Naive B cell (primary cell): ENCODE results near the gene COL23A1. TPM values are rescaled to one million over a fixed set of nuclear protein-coding genes. Genes with fewer than 3 reads are reported as not detected.

Experiments used
- ATAC-seq, 2 donors: fragments of 150-1000 bp; cut with Tn5 transposase; 2 replicates each; pipeline ENCODE4 v1.10.0; 2021; ENCODE audit warnings: low read depth in 2 of 2, mild to moderate bottlenecking in 2 of 2, moderate library complexity in 2 of 2
- DNase-seq: peaks from one replicate; pipeline ENCODE4 v3.0.0; 2022
- H3K27ac Mint-ChIP-seq, 6 donors: one replicate each; pipeline ENCODE4 v1.8.0; 2020 to 2022; ENCODE audit warnings: mild to moderate bottlenecking in 6 of 6, mixed read lengths in 6 of 6, moderate library complexity in 5 of 6, inconsistent platforms in 2 of 6
- H3K27me3 Mint-ChIP-seq, 3 donors: one replicate each; pipeline ENCODE4 v1.8.0; 2021 to 2022; ENCODE audit warnings: mixed read lengths in 3 of 3, mild to moderate bottlenecking in 1 of 3
- H3K36me3 Mint-ChIP-seq, 2 donors: one replicate each; pipeline ENCODE4 v1.8.0; 2020 to 2022; ENCODE audit warnings: mixed read lengths in 2 of 2, inconsistent platforms in 1 of 2, mild to moderate bottlenecking in 1 of 2
- H3K4me1 Mint-ChIP-seq, 3 donors: one replicate each; pipeline ENCODE4 v1.8.0; 2020 to 2022; ENCODE audit warnings: mixed read lengths in 3 of 3, inconsistent platforms in 1 of 3, mild to moderate bottlenecking in 1 of 3, moderate library complexity in 1 of 3
- H3K4me3 Mint-ChIP-seq, 8 donors: one replicate each; pipeline ENCODE4 v1.8.0; 2020 to 2022; ENCODE audit warnings: mild to moderate bottlenecking in 8 of 8, mixed read lengths in 8 of 8, moderate library complexity in 8 of 8, inconsistent platforms in 2 of 8
- H3K9me3 Mint-ChIP-seq, 7 donors: one replicate each; pipeline ENCODE4 v1.8.0; 2020 to 2022; ENCODE audit warnings: mixed read lengths in 7 of 7, mild to moderate bottlenecking in 5 of 7, inconsistent platforms in 2 of 7, moderate library complexity in 1 of 7
- polyA plus RNA-seq, 6 donors: library from polyadenylated mRNA; unstranded; fragments of 300-500 nt; fragmentation: Illumina TruSeq; gene quantifications; one replicate each; pipeline ENCODE4 v1.2.3, GENCODE V29; 2021; ENCODE audit warnings: low read depth in 6 of 6

Gene COL23A1
- polyA plus RNA-seq, 6 donors from 2014 or later, result 0.16 TPM; not detected in 5

DNA sequence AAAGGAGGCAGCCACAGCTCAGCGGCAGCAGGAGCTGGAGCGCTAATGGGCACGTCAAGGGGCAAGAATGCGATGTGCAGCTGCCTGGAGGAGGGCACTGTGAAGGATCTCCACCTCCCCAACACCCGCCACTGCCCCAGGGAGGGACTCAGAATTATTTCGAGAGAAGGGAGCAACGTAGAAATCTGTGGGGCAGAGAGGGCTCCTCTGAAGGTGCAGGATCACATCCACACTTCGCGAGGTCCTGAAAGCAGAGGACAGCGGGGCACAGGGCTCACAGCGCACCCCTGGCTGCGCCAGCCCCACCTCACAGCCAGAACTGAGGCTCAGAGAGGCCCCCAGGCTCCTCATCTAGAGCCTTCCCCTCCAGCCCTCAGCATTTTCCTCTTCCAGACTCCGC is 7.9 kb downstream of the COL23A1 start:
- ATAC-seq (no peak), DNase-seq (no peak)
- H3K36me3 Mint-ChIP-seq, result no peaks in the 10 kb centered on the region
- H3K27me3 Mint-ChIP-seq, result peaks cover 29 to 39% (median 33%) of the 10 kb centered on the region in 3 donors
- peak overlapping the region in 1 of 8 donors; percentile 22 for H3K4me3 Mint-ChIP-seq
- no peaks in the 10 kb centered on the region for H3K9me3 Mint-ChIP-seq
- no peak overlapping the region for H3K27ac Mint-ChIP-seq
- no peaks in the 10 kb centered on the region for H3K4me1 Mint-ChIP-seq

DNA sequence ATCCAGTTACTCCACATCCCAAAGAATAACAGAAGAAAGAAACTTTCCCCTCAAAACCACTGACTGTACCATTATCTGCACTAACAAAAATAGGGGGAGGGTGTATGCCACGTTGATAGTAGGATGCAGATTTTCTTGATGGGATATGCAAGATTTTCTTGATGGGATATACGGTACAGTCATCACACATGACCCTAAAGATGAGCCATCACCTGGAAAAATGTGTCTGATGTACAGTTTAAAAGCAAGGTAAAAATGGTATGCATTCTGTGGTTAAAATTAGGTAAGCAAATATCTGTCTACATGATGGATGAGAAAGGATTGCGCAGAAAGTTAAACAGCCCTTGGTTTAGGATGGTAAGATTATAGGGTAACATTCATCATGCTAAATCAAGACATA is 8.6 kb downstream of the COL23A1 start:
- H3K4me1 Mint-ChIP-seq, result no peaks in the 10 kb centered on the region
- H3K36me3 Mint-ChIP-seq, result no peaks in the 10 kb centered on the region
- H3K27me3 Mint-ChIP-seq, result peaks cover 22 to 40% (median 29%) of the 10 kb centered on the region in 3 donors
- no peaks in the 10 kb centered on the region for H3K9me3 Mint-ChIP-seq
- H3K27ac Mint-ChIP-seq, result no peak overlapping the region
- no peak for DNase-seq
- no peak for ATAC-seq
- H3K4me3 Mint-ChIP-seq, result no peak overlapping the region

GRCh38 chr5:178580271-178580955 is 9.8 kb downstream of the COL23A1 start:
- Mint-ChIP-seq H3K27me3 (peaks cover 19 to 35% (median 23%) of the 10 kb centered on the region in 3 donors), H3K27ac (peak overlapping the region in 1 of 6 donors; percentile 26), H3K4me1 (no peaks in the 10 kb centered on the region), H3K4me3 (no peak overlapping the region), H3K36me3 (peaks cover 0 to 5% of the 10 kb centered on the region in 2 donors), H3K9me3 (no peaks in the 10 kb centered on the region)
- no peak for ATAC-seq
- DNase-seq, result no peak

DNA sequence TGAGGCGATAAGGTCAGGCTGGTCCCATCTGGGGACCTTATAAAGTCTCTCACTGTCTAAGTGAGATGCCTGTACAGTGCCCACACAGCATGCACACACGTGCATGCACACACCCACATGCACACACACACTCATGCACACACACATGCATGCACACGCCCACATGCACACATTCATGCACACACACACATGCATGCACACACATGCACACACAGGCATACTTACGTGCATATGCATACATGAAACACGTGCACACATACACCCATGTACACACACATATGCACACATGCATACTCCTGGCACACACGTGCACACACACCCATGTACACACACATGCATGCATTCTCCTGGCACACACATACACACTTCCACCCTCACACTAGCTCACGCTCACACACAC is 12.2 kb downstream of the COL23A1 start:
- no peak for DNase-seq
- Mint-ChIP-seq H3K36me3 (peaks cover 0 to 7% of the 10 kb centered on the region in 2 donors), H3K4me3 (no peak overlapping the region), H3K9me3 (peaks cover 0 to 4% (median 2%) of the 10 kb centered on the region in 7 donors), H3K27me3 (peaks cover 32 to 48% (median 32%) of the 10 kb centered on the region in 3 donors), H3K27ac (no peak overlapping the region), H3K4me1 (no peaks in the 10 kb centered on the region)
- ATAC-seq, result no peak

DNA sequence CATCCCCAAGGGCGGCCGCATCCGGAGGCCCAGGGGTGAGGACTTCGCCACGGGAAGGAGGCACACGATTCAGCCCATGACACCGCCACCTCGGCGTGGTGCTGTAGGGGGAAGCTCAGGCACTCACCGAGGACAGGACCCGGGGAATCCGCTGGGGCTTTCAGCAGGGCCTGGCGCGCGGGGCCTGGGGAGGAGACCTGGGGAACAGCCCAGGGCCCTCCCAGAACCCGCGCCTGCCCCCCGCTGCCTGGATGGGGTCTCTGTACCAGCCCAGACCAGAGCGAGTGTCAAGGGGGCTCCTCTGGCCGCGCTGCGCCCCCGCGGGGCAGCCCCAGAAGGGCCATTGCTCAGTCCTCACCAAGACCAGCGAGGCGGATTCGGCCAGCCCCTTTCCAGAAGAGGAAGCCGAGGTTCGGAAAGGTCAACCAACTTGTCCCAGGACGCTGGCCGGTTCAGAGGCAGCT is 12.8 kb downstream of the COL23A1 start:
- Mint-ChIP-seq H3K4me3 (no peak overlapping the region), H3K36me3 (peaks cover 0 to 8% of the 10 kb centered on the region in 2 donors), H3K9me3 (peaks cover 0 to 9% (median 6%) of the 10 kb centered on the region in 7 donors), H3K27ac (no peak overlapping the region), H3K27me3 (peaks cover 32 to 54% (median 37%) of the 10 kb centered on the region in 3 donors), H3K4me1 (no peaks in the 10 kb centered on the region)
- ATAC-seq, result no peak
- no peak for DNase-seq

DNA sequence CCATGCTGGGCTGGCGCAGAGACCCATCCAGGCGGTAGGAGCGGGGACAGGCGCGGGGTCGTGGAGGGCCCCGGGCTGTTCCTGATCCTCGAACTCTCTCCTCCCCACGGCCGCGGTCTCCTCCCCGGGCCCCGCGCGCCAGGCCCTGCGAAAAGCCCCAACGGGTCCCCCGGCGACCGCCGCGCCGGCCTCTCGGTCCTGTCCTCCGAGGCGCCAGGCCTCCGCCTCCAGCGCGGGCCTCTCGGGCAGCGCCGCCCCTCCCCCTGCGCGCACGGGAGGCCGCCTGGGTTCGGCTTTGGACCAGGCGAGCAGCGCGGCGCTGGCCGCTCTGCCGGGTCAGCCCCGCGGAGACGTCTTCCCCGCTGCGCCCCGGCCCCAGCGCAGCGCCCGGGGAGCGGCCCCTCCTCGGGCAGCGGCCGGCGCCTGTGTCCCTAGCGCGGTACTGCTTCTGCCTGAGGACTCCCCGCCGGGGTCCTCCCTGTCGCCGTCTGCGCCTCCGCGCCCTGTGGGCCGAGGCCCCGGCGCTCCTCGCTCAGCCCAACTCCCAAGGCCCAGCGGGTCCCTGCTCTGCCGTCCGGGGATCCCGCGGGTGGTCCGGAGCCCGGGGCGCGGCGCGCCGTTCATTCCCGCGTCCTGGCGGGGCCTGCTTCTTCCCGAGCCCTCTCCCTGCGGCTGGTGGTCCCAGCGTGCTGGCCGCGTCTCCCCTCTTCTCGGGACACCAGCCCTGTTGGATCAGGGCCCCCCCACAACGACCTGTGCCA is 13.4 kb downstream of the COL23A1 start:
- H3K27ac Mint-ChIP-seq, result no peak overlapping the region
- ATAC-seq (no peak), DNase-seq (no peak)
- no peak overlapping the region for H3K4me3 Mint-ChIP-seq
- peaks cover 0 to 14% of the 10 kb centered on the region in 2 donors for H3K36me3 Mint-ChIP-seq
- H3K4me1 Mint-ChIP-seq, result no peaks in the 10 kb centered on the region
- H3K9me3 Mint-ChIP-seq, result peaks cover 5 to 13% (median 8%) of the 10 kb centered on the region in 7 donors
- peaks cover 34 to 60% (median 37%) of the 10 kb centered on the region in 3 donors for H3K27me3 Mint-ChIP-seq

- Mint-ChIP-seq H3K4me1 (no peaks in the 10 kb centered on the region), H3K4me3 (no peak overlapping the region), H3K9me3 (peaks cover 5 to 17% (median 9%) of the 10 kb centered on the region in 7 donors), H3K27me3 (peaks cover 42 to 75% (median 47%) of the 10 kb centered on the region in 3 donors), H3K27ac (no peak overlapping the region), H3K36me3 (peaks cover 6 to 22% of the 10 kb centered on the region in 2 donors)
- DNase-seq, result no peak
- ATAC-seq, result no peak
These were observed 17.0 kb downstream of the COL23A1 start for GRCh38 chr5:178573216-178573615.

- ATAC-seq, result no peak
- Mint-ChIP-seq H3K9me3 (peaks cover 5 to 17% (median 9%) of the 10 kb centered on the region in 7 donors), H3K4me3 (no peak overlapping the region)
These were observed 17.6 kb downstream of the COL23A1 start for GRCh38 chr5:178572617-178573016.

GRCh38 chr5:178569485-178569884 is 20.7 kb downstream of the COL23A1 start:
- peaks cover 6 to 14% of the 10 kb centered on the region in 2 donors for H3K36me3 Mint-ChIP-seq
- H3K27me3 Mint-ChIP-seq, result peaks cover 41 to 77% (median 64%) of the 10 kb centered on the region in 3 donors
- no peak overlapping the region for H3K27ac Mint-ChIP-seq
- DNase-seq, result no peak
- no peak for ATAC-seq
- no peaks in the 10 kb centered on the region for H3K4me1 Mint-ChIP-seq
- no peak overlapping the region for H3K4me3 Mint-ChIP-seq
- H3K9me3 Mint-ChIP-seq, result peaks cover 5 to 17% (median 9%) of the 10 kb centered on the region in 7 donors

More at GRCh38 chr5:178572617-178573016, 17.6 kb downstream of the COL23A1 start:
- H3K36me3 Mint-ChIP-seq, result peaks cover 6 to 22% of the 10 kb centered on the region in 2 donors
- H3K27ac Mint-ChIP-seq, result no peak overlapping the region
- H3K4me1 Mint-ChIP-seq, result no peaks in the 10 kb centered on the region
- no peak for DNase-seq
- peaks cover 43 to 76% (median 50%) of the 10 kb centered on the region in 3 donors for H3K27me3 Mint-ChIP-seq

- Mint-ChIP-seq H3K36me3 (no peaks in the 10 kb centered on the region), H3K27ac (no peak overlapping the region), H3K27me3 (peaks cover 45 to 67% (median 54%) of the 10 kb centered on the region in 3 donors), H3K9me3 (peaks cover 0 to 6% (median 0%) of the 10 kb centered on the region in 7 donors), H3K4me1 (peaks cover 0 to 3% (median 3%) of the 10 kb centered on the region in 3 donors), H3K4me3 (no peak overlapping the region)
- ATAC-seq, result no peak
- no peak for DNase-seq
These were observed 25.2 kb downstream of the COL23A1 start for GRCh38 chr5:178564811-178565550.

GRCh38 chr5:178564397-178564796 is 25.8 kb downstream of the COL23A1 start:
- ATAC-seq (no peak), DNase-seq (no peak)
- no peak overlapping the region for H3K27ac Mint-ChIP-seq
- H3K27me3 Mint-ChIP-seq, result peaks cover 45 to 67% (median 60%) of the 10 kb centered on the region in 3 donors
- peaks cover 0 to 6% (median 3%) of the 10 kb centered on the region in 3 donors for H3K4me1 Mint-ChIP-seq
- H3K4me3 Mint-ChIP-seq, result no peak overlapping the region
- peaks cover 0 to 6% (median 0%) of the 10 kb centered on the region in 7 donors for H3K9me3 Mint-ChIP-seq
- H3K36me3 Mint-ChIP-seq, result no peaks in the 10 kb centered on the region

DNA sequence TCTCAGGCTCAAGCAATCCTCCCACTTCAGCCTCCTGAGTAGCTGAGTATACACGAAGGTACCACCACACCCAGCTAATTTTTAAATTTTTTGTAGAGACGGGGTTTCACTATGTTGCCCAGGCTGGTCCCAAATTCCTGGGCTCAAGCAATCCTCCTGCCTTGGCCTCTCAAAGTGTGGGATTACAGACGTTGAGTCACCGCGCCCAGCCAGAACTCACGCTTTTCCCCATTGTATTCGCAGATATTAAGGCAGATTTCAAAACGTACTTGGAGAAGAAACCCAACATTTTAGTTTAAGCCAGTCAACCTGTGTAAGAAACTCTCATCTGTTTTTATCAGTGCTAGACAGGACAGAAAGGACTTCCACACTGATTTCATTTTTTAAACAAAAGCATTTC is 26.6 kb downstream of the COL23A1 start:
- peaks cover 39 to 67% (median 60%) of the 10 kb centered on the region in 3 donors for H3K27me3 Mint-ChIP-seq
- H3K36me3 Mint-ChIP-seq, result no peaks in the 10 kb centered on the region
- ATAC-seq (no peak), DNase-seq (no peak)
- no peak overlapping the region for H3K27ac Mint-ChIP-seq
- H3K4me3 Mint-ChIP-seq, result no peak overlapping the region
- peaks cover 0 to 6% (median 3%) of the 10 kb centered on the region in 3 donors for H3K4me1 Mint-ChIP-seq
- H3K9me3 Mint-ChIP-seq, result peaks cover 0 to 6% (median 0%) of the 10 kb centered on the region in 7 donors

DNA sequence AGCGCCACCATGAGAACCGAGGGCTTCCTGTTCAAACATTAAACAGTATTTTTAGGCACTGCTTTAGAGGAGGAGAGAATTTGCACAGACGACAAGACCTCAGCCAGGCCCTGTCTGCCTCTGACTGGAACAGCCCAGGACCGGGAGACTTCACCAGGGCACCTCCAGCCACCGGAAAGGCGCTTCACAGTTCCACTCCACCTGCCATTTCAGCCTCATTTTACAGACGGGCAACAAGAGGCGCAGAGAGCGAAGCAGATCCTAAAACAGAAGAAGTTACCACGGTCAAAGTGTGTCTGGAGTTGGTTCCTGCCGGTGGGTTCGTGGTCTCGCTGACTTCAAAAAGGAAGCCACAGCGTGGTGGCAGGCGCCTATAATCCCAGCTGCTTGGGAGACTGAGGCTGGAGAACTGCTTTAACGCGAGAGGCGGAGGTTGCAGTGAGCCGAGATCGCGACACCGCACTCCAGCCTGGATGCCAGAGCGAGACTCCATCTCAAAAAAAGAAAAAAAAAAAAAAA is 28.4 kb downstream of the COL23A1 start:
- H3K4me3 Mint-ChIP-seq, result no peak overlapping the region
- H3K36me3 Mint-ChIP-seq, result no peaks in the 10 kb centered on the region
- no peak for DNase-seq
- peak overlapping the region in 1 of 6 donors; percentile 76 for H3K27ac Mint-ChIP-seq
- ATAC-seq, result no peak
- peaks cover 0 to 6% (median 3%) of the 10 kb centered on the region in 3 donors for H3K4me1 Mint-ChIP-seq
- peaks cover 0 to 6% (median 0%) of the 10 kb centered on the region in 7 donors for H3K9me3 Mint-ChIP-seq
- peaks cover 31 to 66% (median 61%) of the 10 kb centered on the region in 3 donors for H3K27me3 Mint-ChIP-seq
